Cardiac fibroblast (primary cell): ENCODE measurements around the gene COL12A1.
A peak's percentile ranks its signal among the peaks of the same experiment; 100 is the strongest.
"Not testable (repeated sequence)": the region's sequence is repeated elsewhere in the genome, so short reads cannot be mapped to it uniquely, and the experiment has no call there.

Experiments
- DNase-seq, 2 donors: peaks; one replicate each; pipeline versions ENCODE4 v3.0.0 to v3.0.0-alpha.2; 2010; ENCODE audit warnings: low read depth in 2 of 2
- H3K4me3 ChIP-seq, 2 donors: replicated peaks in 1 of 2; 1 replicate in 1 of 2; 2 replicates in 1 of 2; pipeline ENCODE4 v1.5.1; 2011; ENCODE audit warnings: low read depth in 2 of 2, low read length in 2 of 2, mild to moderate bottlenecking in 2 of 2, moderate library complexity in 1 of 2
- TF ChIP-seq, protein P1 (sequence below): IDR thresholded peaks from one replicate; pipeline ENCODE4 v1.5.1; 2011; ENCODE audit warnings: low read depth, mild to moderate bottlenecking, low read length, inconsistent platforms

COL12A1 gene

GRCh38 chr6:75201021-75201420 lies 4.8 kb downstream of the COL12A1 start:
- TF ChIP-seq, protein P1, sequence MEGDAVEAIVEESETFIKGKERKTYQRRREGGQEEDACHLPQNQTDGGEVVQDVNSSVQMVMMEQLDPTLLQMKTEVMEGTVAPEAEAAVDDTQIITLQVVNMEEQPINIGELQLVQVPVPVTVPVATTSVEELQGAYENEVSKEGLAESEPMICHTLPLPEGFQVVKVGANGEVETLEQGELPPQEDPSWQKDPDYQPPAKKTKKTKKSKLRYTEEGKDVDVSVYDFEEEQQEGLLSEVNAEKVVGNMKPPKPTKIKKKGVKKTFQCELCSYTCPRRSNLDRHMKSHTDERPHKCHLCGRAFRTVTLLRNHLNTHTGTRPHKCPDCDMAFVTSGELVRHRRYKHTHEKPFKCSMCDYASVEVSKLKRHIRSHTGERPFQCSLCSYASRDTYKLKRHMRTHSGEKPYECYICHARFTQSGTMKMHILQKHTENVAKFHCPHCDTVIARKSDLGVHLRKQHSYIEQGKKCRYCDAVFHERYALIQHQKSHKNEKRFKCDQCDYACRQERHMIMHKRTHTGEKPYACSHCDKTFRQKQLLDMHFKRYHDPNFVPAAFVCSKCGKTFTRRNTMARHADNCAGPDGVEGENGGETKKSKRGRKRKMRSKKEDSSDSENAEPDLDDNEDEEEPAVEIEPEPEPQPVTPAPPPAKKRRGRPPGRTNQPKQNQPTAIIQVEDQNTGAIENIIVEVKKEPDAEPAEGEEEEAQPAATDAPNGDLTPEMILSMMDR = no peak
- no peak overlapping the region for H3K4me3 ChIP-seq

GRCh38 chr6:75199889-75200288 lies 6.0 kb downstream of the COL12A1 start:
- peak in 1 of 2 donors; percentile 52 for DNase-seq
- TF ChIP-seq, protein P1 = no peak
- H3K4me3 ChIP-seq = no peak overlapping the region

More at GRCh38 chr6:75201021-75201420, 4.8 kb downstream of the COL12A1 start:
- peak in 1 of 2 donors; percentile 29 for DNase-seq

GRCh38 chr6:75196081-75196687 lies 9.7 kb downstream of the COL12A1 start:
- DNase-seq = peak; percentile 41 to 67

GRCh38 chr6:75188221-75188925 lies 17.5 kb downstream of the COL12A1 start:
- TF ChIP-seq, protein P1 = no peak
- no peak for DNase-seq
- H3K4me3 ChIP-seq = no peak overlapping the region

More at GRCh38 chr6:75196081-75196687, 9.7 kb downstream of the COL12A1 start:
- TF ChIP-seq, protein P1 = no peak
- no peak overlapping the region for H3K4me3 ChIP-seq

- H3K4me3 ChIP-seq, DNase-seq: not testable (repeated sequence)
Measured at GRCh38 chr6:75186581-75186980, 19.3 kb downstream of the COL12A1 start.

- TF ChIP-seq, protein P1 = no peak
- no peak overlapping the region for H3K4me3 ChIP-seq
- DNase-seq = peak in 1 of 2 donors; percentile 54
Measured at GRCh38 chr6:75183099-75183541, 22.7 kb downstream of the COL12A1 start.

DNA sequence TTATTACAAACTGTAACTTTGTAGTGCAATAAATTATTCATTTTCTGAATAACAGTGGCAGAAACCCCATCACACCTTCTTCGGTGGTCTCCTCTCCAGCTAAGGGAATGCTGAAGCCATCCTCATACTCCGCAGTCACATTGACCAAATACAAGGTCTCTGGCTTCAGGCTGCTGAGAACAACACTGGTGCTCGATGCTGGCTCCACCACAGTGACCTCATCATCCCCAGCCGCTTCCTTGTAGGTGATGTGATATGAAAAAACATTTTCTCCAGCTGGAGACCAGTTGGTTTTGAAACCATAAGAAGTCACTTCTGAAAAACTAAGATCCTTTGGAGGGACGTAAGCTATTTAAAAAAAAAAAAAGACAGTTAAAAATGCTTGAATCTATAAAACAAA lies 25.0 kb downstream of the COL12A1 start:
- H3K4me3 ChIP-seq = no peak overlapping the region
- TF ChIP-seq, protein P1 = no peak
- DNase-seq = no peak
